Activated naive CD4-positive, alpha-beta T cell treated with anti-CD3 and anti-CD28 coated beads, Interleukin-2, amount 50 U/mL, for 24 hours (primary cell): Measurements from ENCODE around the gene ZFPM1.
"Not testable (repeated sequence)": the region's sequence is repeated elsewhere in the genome, so short reads cannot be mapped to it uniquely, and the experiment has no call there.

Experiments used
- H3K27ac Mint-ChIP-seq: one replicate; pipeline ENCODE4 v1.8.0; 2021; ENCODE audit warnings: mild to moderate bottlenecking, mixed read lengths
- H3K27me3 Mint-ChIP-seq: one replicate; pipeline ENCODE4 v1.8.0; 2021; ENCODE audit warnings: mixed read lengths
- H3K36me3 Mint-ChIP-seq: one replicate; pipeline ENCODE4 v1.8.0; 2021; ENCODE audit warnings: mixed read lengths
- H3K4me1 Mint-ChIP-seq: one replicate; pipeline ENCODE4 v1.8.0; 2021; ENCODE audit warnings: mixed read lengths
- H3K4me3 Mint-ChIP-seq: one replicate; pipeline ENCODE4 v1.8.0; 2021; ENCODE audit warnings: mild to moderate bottlenecking, mixed read lengths
- H3K9me3 Mint-ChIP-seq: one replicate; pipeline ENCODE4 v1.8.0; 2021; ENCODE audit warnings: mixed read lengths

Gene ZFPM1

GRCh38 chr16:88485366-88485741, 32.3 kb downstream of the ZFPM1 start:
- H3K4me1 Mint-ChIP-seq, result peaks cover 11% of the 10 kb centered on the region
- not testable (repeated sequence) for H3K9me3 Mint-ChIP-seq, H3K4me3 Mint-ChIP-seq, H3K27me3 Mint-ChIP-seq, H3K27ac Mint-ChIP-seq, H3K36me3 Mint-ChIP-seq

GRCh38 chr16:88486398-88487123, 33.5 kb downstream of the ZFPM1 start:
- H3K36me3 Mint-ChIP-seq, result no peaks in the 10 kb centered on the region
- H3K4me3 Mint-ChIP-seq, result no peak overlapping the region
- H3K4me1 Mint-ChIP-seq, result peaks cover 7% of the 10 kb centered on the region
- H3K27ac Mint-ChIP-seq, result no peak overlapping the region
- no peaks in the 10 kb centered on the region for H3K9me3 Mint-ChIP-seq
- no peaks in the 10 kb centered on the region for H3K27me3 Mint-ChIP-seq

DNA sequence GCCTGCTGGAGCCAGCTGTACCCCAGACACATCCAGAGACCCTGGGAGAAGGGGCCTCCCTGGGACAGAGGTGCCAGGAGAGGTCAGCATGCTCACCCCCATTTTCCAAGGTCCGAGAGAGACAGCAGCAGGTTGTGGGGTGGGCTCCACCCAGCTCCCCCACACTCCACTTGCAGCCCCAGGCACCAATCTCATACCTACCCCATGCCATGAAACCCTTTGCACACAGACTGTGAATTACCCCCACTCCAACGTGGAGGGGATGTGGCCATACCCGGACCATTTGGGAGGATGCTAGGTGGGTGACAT, 34.0 kb downstream of the ZFPM1 start:
- H3K4me1 Mint-ChIP-seq, result peaks cover 7% of the 10 kb centered on the region
- H3K27me3 Mint-ChIP-seq, result no peaks in the 10 kb centered on the region
- no peak overlapping the region for H3K4me3 Mint-ChIP-seq
- H3K9me3 Mint-ChIP-seq, result no peaks in the 10 kb centered on the region
- H3K27ac Mint-ChIP-seq, result no peak overlapping the region
- no peaks in the 10 kb centered on the region for H3K36me3 Mint-ChIP-seq

DNA sequence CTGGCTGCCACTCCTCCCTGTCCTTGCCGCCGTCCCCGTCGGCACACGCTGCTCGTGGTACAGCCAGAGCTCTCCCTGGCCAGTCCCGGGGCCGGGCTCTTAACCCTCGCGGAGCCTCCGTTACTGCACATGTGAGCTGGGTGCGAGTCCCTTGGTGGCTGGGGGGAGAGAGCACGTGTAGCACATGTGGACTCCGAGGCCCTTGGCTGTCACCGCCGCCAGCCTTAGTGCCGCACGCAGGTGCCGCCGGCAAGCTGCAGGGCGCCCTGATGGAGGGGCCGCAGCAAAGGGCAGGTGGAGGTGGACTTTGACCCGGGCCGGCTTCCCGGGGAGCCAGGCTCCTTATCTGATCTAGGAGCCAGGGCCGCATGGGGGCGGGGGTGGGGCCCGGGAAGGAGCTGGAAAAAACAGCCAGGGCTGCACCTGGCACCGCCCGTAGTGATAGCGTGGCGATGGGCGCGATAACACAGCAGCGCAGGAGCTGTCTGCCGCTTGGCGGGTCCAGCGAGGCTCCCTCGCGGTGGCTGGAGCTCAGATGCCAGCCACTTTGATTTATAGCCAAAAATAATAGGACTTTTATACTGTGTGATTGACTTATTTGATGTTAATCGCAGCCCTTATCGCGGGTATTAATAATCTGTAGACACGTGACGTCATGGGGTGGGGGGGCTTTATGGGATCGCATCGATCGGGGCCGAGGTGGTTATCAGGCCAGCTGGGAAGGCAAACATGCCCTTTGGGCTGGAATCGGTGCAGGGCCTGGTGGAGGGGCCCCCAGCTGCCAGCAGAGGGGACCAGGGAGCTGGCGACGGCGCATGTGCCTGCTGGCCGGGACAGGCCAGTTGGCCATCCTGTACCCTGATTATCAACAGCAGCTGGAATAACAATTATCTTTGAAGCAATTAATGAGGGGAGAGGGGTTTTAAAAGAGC, 35.1 kb downstream of the ZFPM1 start:
- H3K4me1 Mint-ChIP-seq, result peaks cover 7% of the 10 kb centered on the region
- no peaks in the 10 kb centered on the region for H3K27me3 Mint-ChIP-seq
- H3K4me3 Mint-ChIP-seq, result no peak overlapping the region
- no peak overlapping the region for H3K27ac Mint-ChIP-seq
- no peaks in the 10 kb centered on the region for H3K36me3 Mint-ChIP-seq
- no peaks in the 10 kb centered on the region for H3K9me3 Mint-ChIP-seq

- Mint-ChIP-seq H3K27me3 (no peaks in the 10 kb centered on the region), H3K27ac (no peak overlapping the region), H3K9me3 (no peaks in the 10 kb centered on the region), H3K4me1 (no peaks in the 10 kb centered on the region), H3K36me3 (no peaks in the 10 kb centered on the region), H3K4me3 (no peak overlapping the region)
Measured at GRCh38 chr16:88489163-88489741, 36.2 kb downstream of the ZFPM1 start.

- H3K4me3 Mint-ChIP-seq, result no peak overlapping the region
- no peak overlapping the region for H3K27ac Mint-ChIP-seq
- H3K36me3 Mint-ChIP-seq, result no peaks in the 10 kb centered on the region
- H3K9me3 Mint-ChIP-seq, result no peaks in the 10 kb centered on the region
- H3K4me1 Mint-ChIP-seq, result no peaks in the 10 kb centered on the region
- H3K27me3 Mint-ChIP-seq, result no peaks in the 10 kb centered on the region
Measured at GRCh38 chr16:88491001-88491559, 38.0 kb downstream of the ZFPM1 start.

DNA sequence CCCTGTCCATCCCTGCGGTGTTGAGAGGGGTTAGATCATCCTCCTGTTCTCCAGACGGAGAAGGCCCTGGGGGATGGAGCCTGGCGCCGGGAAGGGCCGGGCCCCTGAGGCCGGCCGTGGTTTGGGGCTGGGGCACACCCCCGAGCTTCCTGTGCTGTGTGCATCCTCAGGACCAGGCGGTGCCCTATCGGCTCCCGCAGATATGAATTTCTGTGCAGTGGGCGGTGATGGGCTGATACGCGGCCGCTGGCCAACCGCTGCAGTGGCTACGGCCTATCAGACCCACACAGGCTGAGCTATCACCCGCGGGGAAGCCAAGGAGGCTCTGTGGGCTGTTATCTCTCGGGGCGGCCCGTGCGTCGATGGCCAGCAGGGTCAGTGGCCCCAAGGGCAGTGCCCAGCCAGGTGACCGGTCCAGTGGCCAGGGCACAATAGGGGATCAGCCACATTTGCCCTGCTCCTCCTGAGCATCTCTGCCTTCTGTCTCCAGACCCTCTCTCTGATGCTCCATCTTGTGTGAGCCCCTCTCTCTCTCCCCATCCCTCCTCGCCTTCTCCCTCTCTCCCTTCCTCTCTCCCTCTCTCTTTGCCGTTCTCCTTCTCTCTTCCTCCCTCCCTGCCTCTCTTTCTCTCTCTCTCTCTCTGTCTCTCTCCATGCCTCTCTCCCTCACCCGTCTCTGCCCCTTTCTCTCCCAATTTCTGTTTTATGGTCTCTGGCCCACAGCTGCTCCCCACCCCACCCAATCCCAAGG, 38.7 kb downstream of the ZFPM1 start:
- Mint-ChIP-seq H3K27ac (no peak overlapping the region), H3K36me3 (no peaks in the 10 kb centered on the region), H3K4me3 (no peak overlapping the region), H3K27me3 (no peaks in the 10 kb centered on the region), H3K9me3 (no peaks in the 10 kb centered on the region), H3K4me1 (no peaks in the 10 kb centered on the region)

- no peaks in the 10 kb centered on the region for H3K9me3 Mint-ChIP-seq
Measured at GRCh38 chr16:88493879-88494278, 40.8 kb downstream of the ZFPM1 start.

DNA sequence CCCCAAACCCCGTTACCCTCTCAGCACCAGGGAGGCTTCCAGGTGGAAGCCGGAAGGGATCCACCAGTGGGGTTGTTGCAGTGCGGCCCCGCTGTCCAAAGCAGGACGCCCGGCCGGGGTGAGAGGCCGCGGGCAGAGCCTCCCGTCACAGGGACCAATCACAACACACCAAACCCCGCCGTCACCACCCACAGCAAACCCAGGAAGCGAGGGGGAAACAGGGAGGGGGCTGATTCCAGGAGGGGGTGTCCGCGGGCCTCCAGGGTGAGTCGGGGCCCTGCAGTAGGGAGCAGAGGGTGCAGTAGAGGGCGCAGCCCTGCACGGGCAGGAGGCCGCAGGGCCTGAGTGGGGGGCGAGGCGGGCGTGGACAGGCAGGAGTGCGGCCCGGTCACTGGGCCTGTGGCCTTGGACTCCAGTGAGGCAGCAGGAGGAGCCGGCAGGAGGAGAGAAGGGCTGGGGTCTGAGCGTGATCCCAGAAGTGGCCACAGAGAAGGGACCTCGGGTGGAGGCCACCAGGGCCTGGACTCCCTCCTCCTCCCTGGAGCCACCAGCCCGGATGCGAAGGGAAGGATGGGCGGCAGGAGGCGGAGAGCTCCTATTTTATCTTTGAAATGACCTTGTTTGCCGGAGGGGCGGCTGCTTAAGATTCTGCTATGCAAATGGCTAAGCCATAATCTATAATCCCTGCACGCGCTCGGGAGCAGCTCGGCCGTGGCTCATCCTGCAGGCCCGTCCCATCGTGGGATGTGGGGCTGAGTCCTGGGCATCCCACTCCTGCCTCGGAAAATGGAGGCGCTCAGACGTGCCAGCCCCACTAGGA, 41.5 kb downstream of the ZFPM1 start:
- Mint-ChIP-seq H3K4me3 (no peak overlapping the region), H3K36me3 (no peaks in the 10 kb centered on the region), H3K27me3 (no peaks in the 10 kb centered on the region), H3K9me3 (no peaks in the 10 kb centered on the region), H3K27ac (no peak overlapping the region), H3K4me1 (peaks cover 3% of the 10 kb centered on the region)

More at GRCh38 chr16:88493879-88494278, 40.8 kb downstream of the ZFPM1 start:
- Mint-ChIP-seq H3K27me3 (no peaks in the 10 kb centered on the region), H3K4me1 (peaks cover 3% of the 10 kb centered on the region), H3K27ac (no peak overlapping the region), H3K4me3 (no peak overlapping the region), H3K36me3 (no peaks in the 10 kb centered on the region)

GRCh38 chr16:88495268-88495772, 42.2 kb downstream of the ZFPM1 start:
- no peak overlapping the region for H3K4me3 Mint-ChIP-seq
- H3K4me1 Mint-ChIP-seq, result peaks cover 3% of the 10 kb centered on the region
- H3K36me3 Mint-ChIP-seq, result no peaks in the 10 kb centered on the region
- no peaks in the 10 kb centered on the region for H3K27me3 Mint-ChIP-seq
- H3K27ac Mint-ChIP-seq, result no peak overlapping the region
- no peaks in the 10 kb centered on the region for H3K9me3 Mint-ChIP-seq

- no peaks in the 10 kb centered on the region for H3K36me3 Mint-ChIP-seq
- H3K9me3 Mint-ChIP-seq, result no peaks in the 10 kb centered on the region
- H3K27ac Mint-ChIP-seq, result no peak overlapping the region
- H3K27me3 Mint-ChIP-seq, result no peaks in the 10 kb centered on the region
- H3K4me1 Mint-ChIP-seq, result peaks cover 3% of the 10 kb centered on the region
- no peak overlapping the region for H3K4me3 Mint-ChIP-seq
Measured at GRCh38 chr16:88497561-88498462, 44.7 kb downstream of the ZFPM1 start.

DNA sequence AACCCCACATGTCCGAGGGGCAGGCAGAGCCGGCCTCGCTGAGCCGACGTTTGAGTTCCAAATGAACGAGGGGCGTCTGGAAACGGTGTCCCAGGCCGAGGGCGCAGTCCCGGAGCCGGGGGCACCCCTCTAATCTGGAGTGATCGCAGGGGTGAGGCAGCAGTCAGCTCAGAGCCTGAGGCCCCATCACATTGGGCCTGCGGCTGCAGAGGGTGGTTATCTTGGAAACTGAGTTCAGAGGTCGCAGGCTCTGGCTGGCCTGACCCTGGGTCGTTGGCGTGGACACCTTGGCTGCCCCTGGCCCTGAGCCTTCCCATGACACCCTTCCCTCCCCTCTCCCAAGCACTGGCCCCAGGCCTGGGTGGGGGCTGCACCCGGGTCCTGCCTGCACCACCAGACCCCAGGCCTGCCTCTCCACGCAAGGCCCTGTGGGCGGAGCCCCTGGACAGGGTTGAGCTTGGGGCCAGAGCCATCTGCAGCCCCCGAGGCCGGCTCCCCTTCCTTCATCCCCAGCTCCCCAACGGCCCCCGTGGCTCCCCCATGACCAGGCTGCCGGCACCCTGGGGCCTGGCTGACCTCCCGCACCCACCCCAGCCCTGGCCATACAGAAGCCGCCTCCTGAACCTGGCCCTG, 45.6 kb downstream of the ZFPM1 start:
- peaks cover 7% of the 10 kb centered on the region for H3K4me1 Mint-ChIP-seq
- H3K4me3 Mint-ChIP-seq, result no peak overlapping the region
- no peaks in the 10 kb centered on the region for H3K9me3 Mint-ChIP-seq
- no peaks in the 10 kb centered on the region for H3K36me3 Mint-ChIP-seq
- H3K27ac Mint-ChIP-seq, result no peak overlapping the region
- H3K27me3 Mint-ChIP-seq, result no peaks in the 10 kb centered on the region

DNA sequence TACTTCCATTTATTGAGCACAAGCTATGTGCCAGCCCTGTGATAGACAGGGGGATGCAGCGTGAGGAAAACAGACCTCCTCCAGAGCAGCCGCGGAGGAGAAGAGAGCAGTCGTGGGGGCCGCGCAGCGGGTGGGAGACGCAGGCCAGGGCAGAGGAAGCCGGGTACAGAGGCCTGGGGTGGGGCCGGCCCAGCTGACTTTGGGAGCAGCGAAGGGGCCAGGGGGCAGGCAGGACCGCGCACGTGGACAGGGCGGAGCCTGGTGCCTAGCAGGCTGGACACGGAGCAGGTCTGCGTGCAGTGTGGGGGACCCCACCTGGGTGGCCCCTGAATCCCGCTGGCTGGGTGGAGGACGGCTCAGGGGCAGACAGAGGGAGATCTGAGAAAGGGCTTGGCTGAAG, 46.2 kb downstream of the ZFPM1 start:
- no peaks in the 10 kb centered on the region for H3K36me3 Mint-ChIP-seq
- H3K4me3 Mint-ChIP-seq, result no peak overlapping the region
- no peaks in the 10 kb centered on the region for H3K27me3 Mint-ChIP-seq
- H3K27ac Mint-ChIP-seq, result no peak overlapping the region
- peaks cover 9% of the 10 kb centered on the region for H3K4me1 Mint-ChIP-seq
- no peaks in the 10 kb centered on the region for H3K9me3 Mint-ChIP-seq
